ENCODE results near the gene SLC27A3. TPM values are rescaled to one million over a fixed set of nuclear protein-coding genes. Genes with fewer than 3 reads are reported as not detected.

Gene SLC27A3
- total RNA-seq, 4 donors from 2014 or later: 7.6 to 15.0 (median 11.2) TPM

DNA sequence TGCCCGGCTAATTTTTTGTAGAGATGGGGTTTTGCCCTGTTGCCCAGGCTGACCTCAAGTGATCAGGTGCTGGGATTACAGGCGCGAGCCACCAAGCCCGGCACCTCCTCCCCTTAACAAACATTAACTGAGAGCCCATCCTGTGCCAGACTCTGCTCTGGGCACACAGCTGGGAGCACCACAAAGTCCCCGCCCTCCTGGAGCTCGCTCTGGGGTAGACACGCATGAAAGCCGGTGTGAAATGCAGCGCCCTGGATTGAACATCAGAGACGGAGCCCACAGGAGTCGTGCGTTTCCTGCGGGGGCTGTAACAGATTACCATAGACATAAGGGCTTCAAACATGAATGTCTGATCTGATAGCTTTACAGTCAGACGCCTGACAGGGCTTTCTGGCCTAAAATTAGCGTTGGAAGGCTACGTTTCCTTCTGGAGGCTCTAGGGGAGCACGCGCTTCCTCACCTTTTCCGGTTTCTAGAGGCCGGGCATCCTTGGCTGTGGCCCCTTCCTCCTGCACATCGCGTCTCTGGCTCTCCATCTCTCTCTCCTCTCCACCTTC lies 14.3 kb downstream of the SLC27A3 start:
- intact Hi-C loops (cut with DNase I): no loop called here

DNA sequence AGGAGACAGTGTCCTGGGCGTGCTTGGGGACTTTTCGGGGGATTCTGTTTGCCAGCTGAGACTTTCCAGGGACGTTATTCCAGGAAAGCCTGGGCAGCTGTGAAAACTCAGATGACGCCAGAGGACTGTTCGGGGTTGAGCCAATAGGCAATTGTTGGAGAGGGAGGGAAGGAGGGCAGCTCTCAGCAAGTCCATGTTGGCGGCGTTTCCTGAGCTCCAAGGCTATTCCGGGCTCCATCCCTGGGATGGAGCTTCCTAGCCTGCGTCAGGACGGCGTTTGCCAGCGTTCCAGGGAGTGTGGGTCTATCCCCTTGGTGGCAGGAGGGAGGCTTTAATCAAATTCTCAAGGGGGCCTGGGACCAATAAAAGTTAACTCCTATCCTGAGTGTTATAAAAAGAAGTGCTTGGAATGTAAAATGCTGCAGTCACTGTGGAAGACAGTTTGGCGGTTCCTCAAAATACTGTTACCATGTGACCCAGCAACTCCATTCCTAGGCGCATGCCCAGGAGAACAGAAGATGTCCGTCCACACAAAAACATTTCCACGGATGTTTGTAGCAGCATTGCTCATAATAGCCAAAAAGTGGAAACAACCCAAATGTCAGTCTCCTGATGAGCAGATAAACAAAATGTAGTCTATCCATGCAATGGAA lies 15.2 kb downstream of the SLC27A3 start:
- Histone ChIP-seq H3K27ac (peak overlapping the region; percentile 72 to 93 (median 88)), H3K4me3 (peak overlapping the region in 3 of 4 donors; percentile 18 to 58 (median 27)), H3K36me3 (no peaks in the 10 kb centered on the region), H3K9me3 (no peaks in the 10 kb centered on the region), H3K27me3 (no peaks in the 10 kb centered on the region), H3K4me1 (peaks cover 13 to 30% (median 20%) of the 10 kb centered on the region in 3 donors)
- WGBS, 2 donors: 15 to 53% methylated on average over 9 to 15 of the region's 16 CpGs
- intact Hi-C loops (cut with DNase I): no loop called here
- TF ChIP-seq, protein P1, sequence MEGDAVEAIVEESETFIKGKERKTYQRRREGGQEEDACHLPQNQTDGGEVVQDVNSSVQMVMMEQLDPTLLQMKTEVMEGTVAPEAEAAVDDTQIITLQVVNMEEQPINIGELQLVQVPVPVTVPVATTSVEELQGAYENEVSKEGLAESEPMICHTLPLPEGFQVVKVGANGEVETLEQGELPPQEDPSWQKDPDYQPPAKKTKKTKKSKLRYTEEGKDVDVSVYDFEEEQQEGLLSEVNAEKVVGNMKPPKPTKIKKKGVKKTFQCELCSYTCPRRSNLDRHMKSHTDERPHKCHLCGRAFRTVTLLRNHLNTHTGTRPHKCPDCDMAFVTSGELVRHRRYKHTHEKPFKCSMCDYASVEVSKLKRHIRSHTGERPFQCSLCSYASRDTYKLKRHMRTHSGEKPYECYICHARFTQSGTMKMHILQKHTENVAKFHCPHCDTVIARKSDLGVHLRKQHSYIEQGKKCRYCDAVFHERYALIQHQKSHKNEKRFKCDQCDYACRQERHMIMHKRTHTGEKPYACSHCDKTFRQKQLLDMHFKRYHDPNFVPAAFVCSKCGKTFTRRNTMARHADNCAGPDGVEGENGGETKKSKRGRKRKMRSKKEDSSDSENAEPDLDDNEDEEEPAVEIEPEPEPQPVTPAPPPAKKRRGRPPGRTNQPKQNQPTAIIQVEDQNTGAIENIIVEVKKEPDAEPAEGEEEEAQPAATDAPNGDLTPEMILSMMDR (IDR thresholded peaks at IDR 0.05): no peak
- TF ChIP-seq POLR2A (IDR thresholded peaks at IDR 0.05): peak in 1 of 4 donors; percentile 24
- no peak for DNase-seq

More for the DNA sequence above, 14.3 kb downstream of the SLC27A3 start:
- Histone ChIP-seq H3K4me3 (peak overlapping the region in 3 of 4 donors; percentile 18 to 58 (median 27)), H3K27me3 (no peaks in the 10 kb centered on the region), H3K4me1 (peaks cover 13 to 30% (median 20%) of the 10 kb centered on the region in 3 donors), H3K36me3 (no peaks in the 10 kb centered on the region), H3K9me3 (no peaks in the 10 kb centered on the region), H3K27ac (peak overlapping the region; percentile 72 to 93 (median 88))
- 38 to 42% methylated on average over 7 to 18 of the region's 22 CpGs for WGBS, 2 donors
- DNase-seq: no peak
- TF ChIP-seq, protein P1 (IDR thresholded peaks at IDR 0.05): no peak
- TF ChIP-seq POLR2A (IDR thresholded peaks at IDR 0.05): no peak

DNA sequence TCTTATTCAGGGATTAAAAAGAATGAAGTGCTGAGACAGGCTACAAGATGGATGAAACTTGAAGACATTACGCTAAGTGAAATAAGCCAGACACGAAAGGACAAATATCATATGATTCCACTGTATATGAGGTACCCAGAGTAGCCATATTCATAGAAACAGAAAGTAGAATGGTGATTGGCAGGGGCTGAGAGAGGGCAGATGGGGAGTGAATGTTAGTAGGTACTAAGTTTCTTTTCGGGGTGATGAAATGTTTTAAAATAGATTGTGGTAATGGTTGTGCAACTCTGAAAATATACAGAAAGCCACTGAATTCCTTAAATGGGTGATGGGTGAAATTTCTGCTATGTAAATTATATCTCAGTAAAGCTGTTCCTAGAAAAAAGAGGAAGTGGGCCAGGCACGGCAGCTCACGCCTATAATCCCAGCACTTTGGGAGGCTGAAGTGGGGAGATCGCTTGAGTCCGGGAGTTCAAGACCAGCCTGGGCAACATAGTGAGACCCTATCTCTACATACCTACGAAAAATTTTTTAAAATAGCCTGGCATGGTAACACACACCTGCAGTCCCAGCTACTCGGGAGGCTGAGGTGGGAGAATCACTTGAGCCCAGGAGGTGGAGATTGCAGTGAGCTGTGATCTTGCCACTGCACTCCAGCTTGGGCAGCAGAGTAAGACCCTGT lies 15.9 kb downstream of the SLC27A3 start:
- Histone ChIP-seq H3K27ac (peak overlapping the region; percentile 72 to 93 (median 88)), H3K4me3 (peak overlapping the region in 3 of 4 donors; percentile 18 to 58 (median 27)), H3K4me1 (peaks cover 13 to 30% (median 20%) of the 10 kb centered on the region in 3 donors), H3K27me3 (no peaks in the 10 kb centered on the region), H3K36me3 (no peaks in the 10 kb centered on the region), H3K9me3 (no peaks in the 10 kb centered on the region)
- intact Hi-C loops (cut with DNase I): no loop called here
- DNase-seq: no peak
- 43 to 60% methylated on average over 9 of the region's 9 CpGs for WGBS, 2 donors
- TF ChIP-seq POLR2A (IDR thresholded peaks at IDR 0.05): no peak
- TF ChIP-seq, protein P1 (IDR thresholded peaks at IDR 0.05): no peak

DNA sequence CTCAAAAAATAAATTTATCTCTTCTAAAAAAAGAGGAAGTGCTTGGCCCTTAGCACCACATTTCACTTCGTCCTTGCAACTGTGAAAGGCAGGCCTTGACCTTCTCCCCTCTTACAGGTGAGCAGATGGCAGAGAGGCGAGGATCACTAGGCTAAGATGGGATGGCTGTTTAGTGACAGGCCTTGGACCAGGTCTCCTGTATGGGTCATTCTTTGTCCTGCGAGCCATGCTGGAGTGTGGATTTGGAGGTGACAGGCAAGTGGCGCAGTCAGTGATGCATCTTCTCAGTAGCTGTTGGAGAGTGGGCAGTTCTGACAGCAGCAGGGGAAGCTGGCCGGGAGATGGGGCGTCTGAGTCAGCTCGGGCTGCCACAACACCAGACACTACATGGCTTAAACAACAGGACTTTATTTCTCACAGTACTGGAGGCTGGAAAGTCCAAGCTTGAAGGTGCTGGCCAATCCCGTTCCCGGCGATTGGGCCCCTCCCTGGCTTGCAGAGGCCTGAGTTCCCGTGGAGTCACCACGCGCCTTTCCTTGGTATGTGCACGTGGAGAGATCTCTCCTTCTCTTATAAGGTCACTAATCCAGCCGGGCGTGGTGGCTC lies 16.5 kb downstream of the SLC27A3 start:
- H3K27me3 ChIP-seq: no peaks in the 10 kb centered on the region
- TF ChIP-seq, protein P1 (IDR thresholded peaks at IDR 0.05): no peak
- TF ChIP-seq POLR2A (IDR thresholded peaks at IDR 0.05): no peak
- intact Hi-C loops (cut with DNase I): no loop called here
- H3K4me1 ChIP-seq: peaks cover 13 to 30% (median 20%) of the 10 kb centered on the region in 3 donors
- no peaks in the 10 kb centered on the region for H3K36me3 ChIP-seq
- WGBS, 2 donors: 48 to 67% methylated on average over 8 to 15 of the region's 16 CpGs
- DNase-seq: no peak
- no peaks in the 10 kb centered on the region for H3K9me3 ChIP-seq
- peak overlapping the region in 1 of 4 donors; percentile 58 for H3K4me3 ChIP-seq
- H3K27ac ChIP-seq: peak overlapping the region; percentile 42 to 93 (median 88)

Measured in esophagus squamous epithelium (tissue), 5 donors.